Measurements from ENCODE around the gene KLHDC8B.

- TF ChIP-seq POLR2A (IDR thresholded peaks at IDR 0.05; ENCODE audit: low read depth, low read length) (no peak), TAF1 (IDR thresholded peaks at IDR 0.05; ENCODE audit: borderline replicate concordance, low read depth, low read length) (no peak)
These were observed 39.8 kb upstream of the KLHDC8B start for GRCh38 chr3:49131576-49131975.
